ENCODE results near the gene SPTBN1.

DNA sequence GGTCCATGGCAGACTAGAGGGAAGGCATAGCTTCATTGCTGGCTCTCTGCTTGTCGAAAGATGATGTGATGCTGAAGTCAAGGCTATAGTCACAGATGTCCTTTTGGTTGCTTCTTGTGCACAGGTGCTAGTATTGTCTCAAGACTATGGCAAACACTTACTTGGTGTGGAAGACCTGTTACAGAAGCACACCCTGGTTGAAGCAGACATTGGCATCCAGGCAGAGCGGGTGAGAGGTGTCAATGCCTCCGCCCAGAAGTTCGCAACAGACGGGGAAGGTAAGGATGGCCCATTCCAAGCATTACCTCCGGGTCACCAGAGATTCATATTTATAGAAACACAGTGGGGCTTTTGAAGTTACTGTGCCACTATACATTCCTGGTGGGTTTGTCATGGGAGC lies 171.8 kb downstream of the SPTBN1 start:
- TF ChIP-seq JUN (IDR thresholded peaks at IDR 0.05) (no peak), JUNB (IDR thresholded peaks at IDR 0.05) (no peak), POLR2AphosphoS2 (conservative IDR thresholded peaks at IDR 0.05; ENCODE audit: low read length) (no peak), MAZ (IDR thresholded peaks at IDR 0.05; ENCODE audit: borderline replicate concordance, low read depth, low read length) (no peak), EP300 (IDR thresholded peaks at IDR 0.05) (no peak), CHD2 (IDR thresholded peaks at IDR 0.05; ENCODE audit: low read length, partially characterized antibody) (no peak), PHF8 (IDR thresholded peaks at IDR 0.05; ENCODE audit: borderline replicate concordance, low read depth) (no peak), CEBPB (IDR thresholded peaks at IDR 0.05) (no peak)
- TF ChIP-seq, protein P1, sequence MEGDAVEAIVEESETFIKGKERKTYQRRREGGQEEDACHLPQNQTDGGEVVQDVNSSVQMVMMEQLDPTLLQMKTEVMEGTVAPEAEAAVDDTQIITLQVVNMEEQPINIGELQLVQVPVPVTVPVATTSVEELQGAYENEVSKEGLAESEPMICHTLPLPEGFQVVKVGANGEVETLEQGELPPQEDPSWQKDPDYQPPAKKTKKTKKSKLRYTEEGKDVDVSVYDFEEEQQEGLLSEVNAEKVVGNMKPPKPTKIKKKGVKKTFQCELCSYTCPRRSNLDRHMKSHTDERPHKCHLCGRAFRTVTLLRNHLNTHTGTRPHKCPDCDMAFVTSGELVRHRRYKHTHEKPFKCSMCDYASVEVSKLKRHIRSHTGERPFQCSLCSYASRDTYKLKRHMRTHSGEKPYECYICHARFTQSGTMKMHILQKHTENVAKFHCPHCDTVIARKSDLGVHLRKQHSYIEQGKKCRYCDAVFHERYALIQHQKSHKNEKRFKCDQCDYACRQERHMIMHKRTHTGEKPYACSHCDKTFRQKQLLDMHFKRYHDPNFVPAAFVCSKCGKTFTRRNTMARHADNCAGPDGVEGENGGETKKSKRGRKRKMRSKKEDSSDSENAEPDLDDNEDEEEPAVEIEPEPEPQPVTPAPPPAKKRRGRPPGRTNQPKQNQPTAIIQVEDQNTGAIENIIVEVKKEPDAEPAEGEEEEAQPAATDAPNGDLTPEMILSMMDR (IDR thresholded peaks at IDR 0.05) = no peak
- TF ChIP-seq, protein P2, sequence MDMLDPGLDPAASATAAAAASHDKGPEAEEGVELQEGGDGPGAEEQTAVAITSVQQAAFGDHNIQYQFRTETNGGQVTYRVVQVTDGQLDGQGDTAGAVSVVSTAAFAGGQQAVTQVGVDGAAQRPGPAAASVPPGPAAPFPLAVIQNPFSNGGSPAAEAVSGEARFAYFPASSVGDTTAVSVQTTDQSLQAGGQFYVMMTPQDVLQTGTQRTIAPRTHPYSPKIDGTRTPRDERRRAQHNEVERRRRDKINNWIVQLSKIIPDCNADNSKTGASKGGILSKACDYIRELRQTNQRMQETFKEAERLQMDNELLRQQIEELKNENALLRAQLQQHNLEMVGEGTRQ (IDR thresholded peaks at IDR 0.05) = no peak
- TF ChIP-seq, protein P3, sequence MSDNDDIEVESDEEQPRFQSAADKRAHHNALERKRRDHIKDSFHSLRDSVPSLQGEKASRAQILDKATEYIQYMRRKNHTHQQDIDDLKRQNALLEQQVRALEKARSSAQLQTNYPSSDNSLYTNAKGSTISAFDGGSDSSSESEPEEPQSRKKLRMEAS (IDR thresholded peaks at IDR 0.05) = no peak
- TF ChIP-seq, protein P4, sequence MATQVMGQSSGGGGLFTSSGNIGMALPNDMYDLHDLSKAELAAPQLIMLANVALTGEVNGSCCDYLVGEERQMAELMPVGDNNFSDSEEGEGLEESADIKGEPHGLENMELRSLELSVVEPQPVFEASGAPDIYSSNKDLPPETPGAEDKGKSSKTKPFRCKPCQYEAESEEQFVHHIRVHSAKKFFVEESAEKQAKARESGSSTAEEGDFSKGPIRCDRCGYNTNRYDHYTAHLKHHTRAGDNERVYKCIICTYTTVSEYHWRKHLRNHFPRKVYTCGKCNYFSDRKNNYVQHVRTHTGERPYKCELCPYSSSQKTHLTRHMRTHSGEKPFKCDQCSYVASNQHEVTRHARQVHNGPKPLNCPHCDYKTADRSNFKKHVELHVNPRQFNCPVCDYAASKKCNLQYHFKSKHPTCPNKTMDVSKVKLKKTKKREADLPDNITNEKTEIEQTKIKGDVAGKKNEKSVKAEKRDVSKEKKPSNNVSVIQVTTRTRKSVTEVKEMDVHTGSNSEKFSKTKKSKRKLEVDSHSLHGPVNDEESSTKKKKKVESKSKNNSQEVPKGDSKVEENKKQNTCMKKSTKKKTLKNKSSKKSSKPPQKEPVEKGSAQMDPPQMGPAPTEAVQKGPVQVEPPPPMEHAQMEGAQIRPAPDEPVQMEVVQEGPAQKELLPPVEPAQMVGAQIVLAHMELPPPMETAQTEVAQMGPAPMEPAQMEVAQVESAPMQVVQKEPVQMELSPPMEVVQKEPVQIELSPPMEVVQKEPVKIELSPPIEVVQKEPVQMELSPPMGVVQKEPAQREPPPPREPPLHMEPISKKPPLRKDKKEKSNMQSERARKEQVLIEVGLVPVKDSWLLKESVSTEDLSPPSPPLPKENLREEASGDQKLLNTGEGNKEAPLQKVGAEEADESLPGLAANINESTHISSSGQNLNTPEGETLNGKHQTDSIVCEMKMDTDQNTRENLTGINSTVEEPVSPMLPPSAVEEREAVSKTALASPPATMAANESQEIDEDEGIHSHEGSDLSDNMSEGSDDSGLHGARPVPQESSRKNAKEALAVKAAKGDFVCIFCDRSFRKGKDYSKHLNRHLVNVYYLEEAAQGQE (IDR thresholded peaks at IDR 0.05) = no peak
